ENCODE measurements around the gene KRT82.
A peak's percentile ranks its signal among the peaks of the same experiment; 100 is the strongest.

KRT82 gene

GRCh38 chr12:52387859-52388258, 18.3 kb downstream of the KRT82 start:
- DNase-seq (ENCODE audit: low read depth in 2 of 2), result no peak

DNA sequence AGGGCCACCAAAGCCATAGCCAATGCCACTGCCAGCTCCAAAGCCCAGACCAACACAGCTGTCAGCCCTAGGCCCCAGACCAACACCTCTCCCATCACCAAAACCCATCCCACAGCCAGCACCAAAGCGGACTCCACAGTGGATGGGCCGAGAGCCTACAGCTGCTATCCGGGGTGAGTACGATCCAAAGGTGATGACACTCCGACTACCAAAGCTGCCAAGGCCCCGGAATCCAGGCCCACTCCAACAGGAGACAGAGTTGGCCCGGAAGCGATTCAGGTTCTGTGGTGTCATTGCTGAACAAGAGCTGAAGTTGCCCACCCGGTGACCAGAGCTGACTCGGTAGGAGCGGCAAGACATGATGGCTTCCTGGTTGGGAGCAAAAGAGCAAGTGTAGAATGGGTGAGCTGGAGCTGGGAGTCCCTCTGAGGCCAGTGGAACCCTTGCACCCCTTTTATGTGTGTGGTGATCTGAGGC, 20.9 kb downstream of the KRT82 start, which contains the start of gene KRT84:
TSS of gene KRT84 (minus strand) at position 427 of the 477 bp plus-strand sequence. CDS start at position 360, 67 bp downstream.
- DNase-seq (ENCODE audit: low read depth in 2 of 2), result no peak

- DNase-seq (ENCODE audit: low read depth in 2 of 2), result no peak
Observed at GRCh38 chr12:52383331-52383730, 22.8 kb downstream of the KRT82 start.

DNA sequence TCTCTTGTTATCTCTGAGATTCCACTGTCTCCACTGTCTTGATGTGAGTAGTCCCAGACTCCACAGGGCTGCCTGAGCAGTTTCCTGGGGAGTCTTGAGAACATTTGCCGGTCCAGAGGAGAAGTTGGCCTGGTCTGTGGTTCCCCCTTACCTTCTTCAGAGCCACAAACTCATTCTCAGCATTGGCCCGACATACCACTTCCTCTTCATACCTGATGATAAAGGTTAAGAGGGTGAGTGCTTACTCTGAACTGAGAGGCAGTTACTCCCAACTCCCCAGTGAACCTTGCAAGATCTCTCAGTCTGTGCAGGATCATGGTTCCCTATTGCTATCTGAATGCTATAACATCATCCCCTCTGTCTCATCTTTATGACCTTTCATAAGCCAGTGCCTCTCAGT, 23.3 kb downstream of the KRT82 start:
- DNase-seq (ENCODE audit: low read depth in 2 of 2), result no peak

DNA sequence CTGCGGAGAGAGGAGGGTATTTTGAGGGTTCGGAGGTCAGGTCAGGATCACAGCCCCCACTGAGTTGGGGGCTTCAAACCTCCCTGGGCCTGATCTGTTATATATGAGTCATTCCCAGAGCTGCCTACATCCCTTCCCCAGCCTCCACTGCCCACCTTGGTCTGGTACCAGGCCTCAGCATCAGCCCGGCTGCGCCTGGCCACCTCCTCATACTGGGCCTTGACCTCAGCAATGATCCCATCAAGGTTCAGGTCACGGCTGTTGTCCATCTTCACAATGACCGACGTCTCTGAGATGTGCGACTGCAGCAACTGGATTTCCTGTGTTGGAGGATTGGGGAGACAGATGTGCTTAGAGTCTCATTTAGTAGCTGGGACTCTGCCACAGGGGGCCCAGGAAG, 24.9 kb downstream of the KRT82 start:
- DNase-seq (ENCODE audit: low read depth in 2 of 2), result no peak

DNA sequence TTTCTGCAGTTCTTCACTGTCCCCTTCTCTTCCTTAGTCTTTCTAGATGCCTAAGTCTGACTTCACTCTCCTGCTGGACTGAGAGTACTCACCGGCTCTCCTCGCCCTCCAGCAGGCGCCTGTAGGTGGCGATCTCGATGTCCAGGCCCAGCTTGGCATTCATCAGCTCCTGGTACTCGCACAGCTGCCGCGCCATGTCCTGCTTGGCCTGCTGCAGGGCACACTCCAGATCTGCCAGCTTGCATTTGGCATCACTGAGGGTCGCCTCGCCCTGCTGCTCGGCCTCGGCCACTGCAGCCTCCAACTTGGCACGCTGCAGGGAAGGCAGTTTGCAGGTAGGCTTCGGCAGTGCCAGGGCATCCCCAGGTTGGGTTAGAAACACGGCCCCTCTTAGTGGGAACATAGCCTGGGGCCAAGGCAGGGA, 25.9 kb downstream of the KRT82 start:
- DNase-seq (ENCODE audit: low read depth in 2 of 2), result no peak

GRCh38 chr12:52379536-52379935, 26.6 kb downstream of the KRT82 start:
- DNase-seq (ENCODE audit: low read depth in 2 of 2), result no peak

DNA sequence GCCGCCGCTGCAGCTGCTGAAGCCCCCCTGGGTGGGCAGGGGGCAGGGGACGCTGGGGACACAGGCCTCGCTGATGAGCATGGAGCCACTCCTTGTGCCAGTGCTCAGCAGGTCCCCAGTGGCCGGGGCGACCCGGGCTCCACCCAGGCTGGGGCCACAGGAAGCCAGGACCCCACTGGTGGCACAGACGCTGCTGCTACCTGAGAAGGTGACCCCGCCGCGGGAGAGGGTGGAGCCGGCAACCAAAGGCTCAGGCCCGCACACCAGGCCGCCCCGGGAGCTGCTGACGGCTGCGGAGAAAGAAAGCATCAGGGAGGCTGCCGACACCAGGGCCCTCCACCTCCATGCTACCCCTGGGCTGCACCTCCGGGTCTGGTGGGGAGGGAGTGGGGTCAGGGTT, 28.0 kb downstream of the KRT82 start:
- DNase-seq (ENCODE audit: low read depth in 2 of 2), result no peak

DNA sequence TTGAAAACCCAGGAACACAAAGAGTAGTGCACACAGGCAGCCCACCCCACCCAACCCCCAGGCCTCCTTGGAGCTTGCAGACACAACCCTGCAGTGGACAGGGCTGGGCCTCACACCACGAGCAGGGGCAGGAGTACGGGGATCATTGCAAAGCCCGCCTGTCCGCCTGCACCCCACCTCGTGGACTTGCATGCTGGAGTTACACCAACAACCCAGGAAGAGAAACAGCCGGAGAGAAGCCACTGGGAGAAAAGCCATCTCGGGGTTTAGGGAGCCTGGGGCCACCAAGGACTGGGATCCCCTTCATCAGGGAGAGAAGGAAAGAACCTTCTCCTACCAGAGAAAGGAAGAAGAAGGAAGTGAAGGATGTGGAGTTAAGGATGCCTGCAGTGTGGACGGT, 28.9 kb downstream of the KRT82 start:
- DNase-seq (ENCODE audit: low read depth in 2 of 2), result no peak

- peak; percentile 26 to 28 for DNase-seq (ENCODE audit: low read depth in 2 of 2)
Observed at GRCh38 chr12:52372216-52373154, 33.6 kb downstream of the KRT82 start.

DNA sequence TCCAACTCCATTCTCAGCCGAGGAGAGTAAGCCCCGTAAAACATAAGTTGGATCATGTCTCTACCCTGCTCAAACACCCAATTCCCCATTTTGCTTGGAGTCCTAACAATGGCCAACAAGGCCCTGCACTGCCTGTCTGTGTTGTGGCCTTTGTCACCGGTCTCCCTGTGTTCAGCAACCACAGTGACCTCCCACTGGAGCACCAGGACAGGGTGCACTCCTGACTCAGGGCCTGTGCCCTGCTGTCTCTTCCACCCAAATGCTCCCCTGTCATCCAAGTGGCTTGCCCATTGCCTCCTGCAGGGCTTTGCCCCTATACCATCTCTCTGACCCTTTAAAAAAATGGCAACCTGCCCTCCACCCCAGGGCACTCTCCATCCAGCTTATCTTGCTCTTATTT, 34.4 kb downstream of the KRT82 start:
- DNase-seq (ENCODE audit: low read depth in 2 of 2), result no peak

DNA sequence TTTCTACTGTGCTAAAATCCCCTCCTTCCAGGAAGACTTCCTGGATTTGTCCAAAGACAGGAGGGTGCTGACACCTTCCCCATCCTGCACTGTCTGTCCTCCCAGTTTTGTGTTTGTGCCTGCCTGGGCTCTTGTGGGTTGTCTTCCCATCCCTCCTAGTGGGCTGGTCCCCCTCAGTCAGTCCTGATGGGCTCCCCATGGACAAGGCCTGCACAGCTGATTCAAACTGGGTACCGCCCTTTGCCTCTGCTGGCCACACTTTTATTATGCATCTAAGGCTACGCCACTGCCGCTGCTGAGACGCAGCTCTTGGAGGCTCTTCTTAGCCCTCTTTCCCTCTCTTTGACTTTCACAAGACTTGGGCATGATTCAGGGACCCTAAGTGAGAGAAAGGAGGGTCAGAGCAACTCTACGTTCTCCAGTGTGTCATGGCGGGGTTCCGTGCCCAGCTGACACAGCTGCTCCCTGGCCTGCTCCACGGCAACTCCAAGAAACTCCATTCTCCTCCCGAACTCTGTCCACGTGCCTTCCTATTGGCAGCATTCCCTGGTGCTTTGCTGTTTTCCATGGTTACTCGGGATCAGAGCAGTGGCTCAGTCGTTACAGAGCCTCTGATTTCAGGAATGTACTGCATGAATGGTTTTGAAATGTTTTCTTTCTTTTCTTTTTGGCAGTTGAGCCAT, 35.1 kb downstream of the KRT82 start:
- no peak for DNase-seq (ENCODE audit: low read depth in 2 of 2)

DNA sequence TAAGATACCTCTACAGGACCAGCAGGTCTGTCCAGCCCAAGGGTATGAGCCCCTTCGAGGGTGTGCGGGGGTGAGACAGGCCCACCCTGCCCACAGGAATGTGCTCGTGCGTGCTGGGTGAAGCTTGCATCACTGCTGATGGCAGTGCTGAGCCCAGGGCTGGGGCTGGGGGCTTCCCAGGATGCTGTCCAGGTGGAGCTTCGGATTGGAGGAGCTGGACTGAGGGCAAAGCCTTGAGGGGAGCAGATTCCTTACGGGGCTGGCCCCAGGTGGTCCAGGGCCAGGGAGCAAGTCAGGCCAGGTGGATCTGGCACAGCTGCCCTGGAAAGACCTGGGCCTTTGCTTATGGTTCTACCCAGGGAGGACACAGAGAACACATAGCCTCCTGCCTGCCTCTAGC, 36.3 kb downstream of the KRT82 start:
- DNase-seq (ENCODE audit: low read depth in 2 of 2), result no peak

DNA sequence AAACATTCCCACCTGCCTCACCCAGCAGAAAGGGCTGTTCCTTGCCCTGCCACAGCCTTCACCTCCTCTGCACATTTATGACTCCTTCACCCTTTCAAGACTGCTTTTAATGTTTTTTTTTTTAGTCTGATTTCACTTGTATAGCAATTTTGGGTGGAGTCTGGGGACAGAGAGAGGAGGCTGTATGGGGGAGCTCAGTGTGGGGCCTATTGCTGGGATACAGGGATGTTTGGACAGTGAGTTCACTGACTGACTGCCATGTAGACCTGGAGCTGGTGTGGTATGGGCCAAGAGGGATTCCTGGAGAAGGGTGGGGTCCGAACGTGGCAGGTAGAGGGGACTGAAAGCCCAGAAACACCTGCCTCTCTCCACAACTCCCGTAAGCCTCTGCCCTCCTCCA, 36.9 kb downstream of the KRT82 start:
- DNase-seq (ENCODE audit: low read depth in 2 of 2), result no peak

- DNase-seq (ENCODE audit: low read depth in 2 of 2), result no peak
Observed at GRCh38 chr12:52368508-52368907, 37.6 kb downstream of the KRT82 start.

GRCh38 chr12:52367876-52368275, 38.3 kb downstream of the KRT82 start:
- DNase-seq (ENCODE audit: low read depth in 2 of 2), result no peak

DNA sequence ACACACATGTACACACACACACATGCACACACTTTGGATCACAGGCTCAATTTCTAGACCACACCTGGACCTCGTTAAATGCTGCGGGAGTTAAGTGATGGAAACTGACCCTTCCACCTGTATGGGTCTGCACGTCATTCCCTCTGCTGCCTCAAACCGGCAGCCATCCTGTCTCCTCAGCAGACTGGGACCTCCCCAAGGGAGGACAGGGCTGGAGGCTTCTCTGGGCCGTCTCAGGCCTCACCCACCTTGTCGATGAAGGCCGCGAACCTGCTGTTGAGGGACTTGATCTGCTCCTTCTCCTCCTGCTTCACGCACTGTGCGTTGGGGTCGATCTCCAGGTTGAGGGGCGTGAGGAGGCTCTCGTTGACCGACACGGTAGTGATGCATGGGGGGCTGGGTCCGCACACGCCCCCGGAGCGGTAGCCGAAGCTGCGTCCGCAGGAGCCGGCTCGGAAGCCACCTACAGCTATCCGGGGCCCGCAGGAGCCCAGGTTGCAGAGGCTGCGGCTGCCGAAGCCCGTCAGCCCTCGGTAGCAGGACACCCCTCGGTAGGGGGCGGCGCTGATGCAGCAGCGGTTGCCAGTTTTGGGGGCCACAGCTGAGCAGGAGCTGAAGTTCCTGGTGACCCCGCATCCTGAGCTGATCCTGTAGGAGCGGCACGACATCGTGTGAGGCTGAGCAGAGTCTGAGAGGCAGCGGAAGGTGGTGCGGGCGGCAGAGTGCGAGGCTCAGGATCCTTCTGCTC, 39.2 kb downstream of the KRT82 start, which contains the start of gene KRT85:
TSS of gene KRT85 (minus strand) at position 744 of the 748 bp plus-strand sequence. CDS start at position 668, 76 bp downstream.
- DNase-seq (ENCODE audit: low read depth in 2 of 2), result no peak

GRCh38 chr12:52364901-52365489, 41.1 kb downstream of the KRT82 start:
- DNase-seq (ENCODE audit: low read depth in 2 of 2), result no peak

DNA sequence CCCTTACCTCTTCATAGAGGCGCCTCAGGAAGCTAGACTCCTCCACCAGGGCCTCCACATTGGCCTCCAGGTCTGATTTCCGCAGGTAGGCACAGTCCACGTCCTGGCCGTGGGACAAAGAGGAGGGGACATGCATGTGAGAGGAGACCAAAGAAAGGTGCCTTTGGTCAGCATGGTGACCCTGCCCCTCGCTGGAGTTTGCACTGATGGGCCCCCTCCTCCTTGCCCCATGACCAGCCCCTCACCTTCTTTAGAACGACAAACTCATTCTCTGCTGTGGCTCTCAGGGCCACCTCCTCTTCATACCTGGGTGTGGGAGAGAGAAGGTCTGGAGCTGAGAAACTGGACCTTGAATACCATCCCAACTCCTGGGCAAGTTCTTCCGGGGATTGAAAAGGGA, 42.1 kb downstream of the KRT82 start:
- no peak for DNase-seq (ENCODE audit: low read depth in 2 of 2)

- no peak for DNase-seq (ENCODE audit: low read depth in 2 of 2)
Observed at GRCh38 chr12:52363111-52363679, 42.9 kb downstream of the KRT82 start.

- no peak for DNase-seq (ENCODE audit: low read depth in 2 of 2)
Observed at GRCh38 chr12:52362118-52362726, 43.9 kb downstream of the KRT82 start.

All from stimulated activated CD8-positive, alpha-beta memory T cell treated with anti-CD3 and anti-CD28 coated beads, Interleukin-2, amount 100 ng/mL, for 1 hour (primary cell).